HCT116 (cell line): ENCODE results near the gene APPL2. TPM values are rescaled to one million over a fixed set of nuclear protein-coding genes. Genes with fewer than 3 reads are reported as not detected.

Source experiments
- ATAC-seq: fragments of 200-7000 bp; cut with Tn5 transposase; 2 replicates; pipeline ENCODE4 v1.9.1; 2020; ENCODE audit warnings: mild to moderate bottlenecking, moderate library complexity
- BruUV-seq: library from RNA; stranded (reverse); fragments of 400-500 nt; replicated peaks from 2 replicates; lab custom pipeline; 2021; lab: Mats Ljungman, UMichigan
- CTCF ChIA-PET: fragments of 300-600 bp; sonication (Branson Sonifier 250); formaldehyde crosslinking; loops from one replicate; lab custom pipeline; 2021; ENCODE audit warnings: antibody characterized with exemption; lab: Charles Lee
- POLR2A ChIA-PET: fragments of 300-600, 350-600 bp; sonication (Branson Sonifier 250); formaldehyde crosslinking; loops from one replicate; lab custom pipeline; 2021; ENCODE audit warnings: antibody characterized with exemption; lab: Charles Lee
- RAD21 ChIA-PET, 2 experiments: fragments of 300-600 bp; sonication (Branson Sonifier 250); formaldehyde crosslinking; loops; one replicate each; lab custom pipeline; 2023; ENCODE audit warnings: low total read pairs in 2 of 2; ENCODE audit not compliant: uncharacterized antibody in 2 of 2, unreplicated experiment in 2 of 2, low non-redundant PET in 1 of 2; lab: Charles Lee
- DNase-seq: peaks from one replicate; pipeline ENCODE4 v3.0.0-alpha.2; 2010; ENCODE audit warnings: low read depth, low spot score
- H2AFZ ChIP-seq: fragments of 200-600 bp; shearing (Covaris generic), sonication (generic); 2 replicates; pipeline ENCODE4 v1.6.1; 2017; ENCODE audit warnings: low read depth, mixed run types, mixed read lengths, antibody characterized with exemption, low read length; ENCODE audit not compliant: poor library complexity, severe bottlenecking
- H3K27ac ChIP-seq: 2 replicates; pipeline ENCODE4 v1.5.1; 2012; ENCODE audit warnings: low read depth, low read length
- H3K27me3 ChIP-seq: fragments of 200-600 bp; sonication (generic); 2 replicates; pipeline ENCODE4 v1.6.1; 2016; ENCODE audit warnings: mixed run types, low read length, mixed read lengths; ENCODE audit not compliant: insufficient read depth
- H3K36me3 ChIP-seq, 2 experiments: fragments of 200-500 bp in 1 of 2; fragments of 200-600 bp in 1 of 2; sonication (Bioruptor generic) in 1 of 2; sonication (generic) in 1 of 2; 2 replicates each; pipeline versions ENCODE4 v1.5.1 to v1.6.1; 2014 to 2016; ENCODE audit warnings: low read length in 2 of 2, inconsistent platforms in 1 of 2, mixed read lengths in 1 of 2, mixed run types in 1 of 2; ENCODE audit not compliant: insufficient read depth in 2 of 2, control insufficient read depth in 1 of 2
- H3K4me1 ChIP-seq, 2 experiments: fragments of 200-600 bp in 1 of 2; sonication (generic) in 1 of 2; 2 replicates each; pipeline versions ENCODE4 v1.5.1 to v1.6.1; 2012 to 2017; ENCODE audit warnings: low read length in 2 of 2, inconsistent platforms in 1 of 2, mild to moderate bottlenecking in 1 of 2, mixed read lengths in 1 of 2, mixed run types in 1 of 2, moderate library complexity in 1 of 2; ENCODE audit not compliant: insufficient read depth in 2 of 2, control insufficient read depth in 1 of 2
- H3K4me2 ChIP-seq: fragments of 200-600 bp; sonication (generic); 2 replicates; pipeline ENCODE4 v1.6.1; 2017; ENCODE audit warnings: mixed run types, low read length, mixed read lengths
- H3K4me3 ChIP-seq, 2 experiments: fragments of 200-600 bp in 1 of 2; sonication (generic) in 1 of 2; replicated peaks in 1 of 2; 2 replicates each; pipeline ENCODE4 v1.5.1; 2011 to 2016; ENCODE audit warnings: low read length in 2 of 2, control low read depth in 1 of 2, low read depth in 1 of 2, mild to moderate bottlenecking in 1 of 2, mixed read lengths in 1 of 2, mixed run types in 1 of 2
- H3K79me2 ChIP-seq: fragments of 200-600 bp; sonication (generic); 2 replicates; pipeline ENCODE4 v1.6.1; 2017; ENCODE audit warnings: mild to moderate bottlenecking, mixed run types, low read length, moderate library complexity, mixed read lengths; ENCODE audit not compliant: insufficient read depth
- H3K9ac ChIP-seq: fragments of 200-600 bp; sonication (generic); 2 replicates; pipeline ENCODE4 v1.6.1; 2016; ENCODE audit warnings: low read length, mixed read lengths
- H3K9me2 ChIP-seq: fragments of 200-600 bp; sonication (generic), shearing (Covaris generic); 2 replicates; pipeline ENCODE4 v1.6.1; 2017; ENCODE audit warnings: mixed run types, mild to moderate bottlenecking, moderate library complexity; ENCODE audit not compliant: insufficient read depth
- H3K9me3 ChIP-seq, 2 experiments: fragments of 200-500 bp in 1 of 2; fragments of 200-600 bp in 1 of 2; sonication (Bioruptor generic) in 1 of 2; sonication (generic) in 1 of 2; 2 replicates each; pipeline ENCODE4 v1.6.1; 2014 to 2017; ENCODE audit warnings: low read length in 2 of 2, mixed read lengths in 2 of 2, inconsistent platforms in 1 of 2, low read depth in 1 of 2, mild to moderate bottlenecking in 1 of 2, mixed run types in 1 of 2, moderate library complexity in 1 of 2; ENCODE audit not compliant: control insufficient read depth in 1 of 2, insufficient read depth in 1 of 2
- H4K20me1 ChIP-seq: fragments of 200-600 bp; sonication (generic), shearing (Covaris generic); 2 replicates; pipeline ENCODE4 v1.6.1; 2017; ENCODE audit warnings: mixed run types, mild to moderate bottlenecking, moderate library complexity; ENCODE audit not compliant: insufficient read depth
- CEBPB ChIP-seq: IDR thresholded peaks from 2 replicates; pipeline ENCODE4 v1.6.1; 2012; ENCODE audit warnings: low read depth
- ELF1 ChIP-seq: IDR thresholded peaks from 2 replicates; pipeline ENCODE4 v1.6.1; 2012; ENCODE audit warnings: low read depth, borderline replicate concordance
- EZH2 ChIP-seq: fragments of 200-600 bp; sonication (generic); IDR thresholded peaks from 2 replicates; pipeline ENCODE4 v1.6.1; 2017; ENCODE audit warnings: antibody characterized with exemption, mixed run types
- EZH2phosphoT487 ChIP-seq: fragments of 200-600 bp; IDR thresholded peaks from 2 replicates; pipeline ENCODE4 v1.6.1; 2018; ENCODE audit warnings: antibody characterized with exemption, borderline replicate concordance
- FOSL1 ChIP-seq: IDR thresholded peaks from 2 replicates; pipeline ENCODE4 v1.6.1; 2012; ENCODE audit warnings: low read depth
- JUND ChIP-seq: IDR thresholded peaks from 2 replicates; pipeline ENCODE4 v1.6.1; 2012
- MAX ChIP-seq: IDR thresholded peaks from 2 replicates; pipeline ENCODE4 v1.6.1; 2012
- POLR2AphosphoS5 ChIP-seq: IDR thresholded peaks from 2 replicates; pipeline ENCODE4 v1.6.1; 2011; ENCODE audit warnings: mild to moderate bottlenecking, low read depth, low read length, moderate library complexity
- RAD21 ChIP-seq: IDR thresholded peaks from 2 replicates; pipeline ENCODE4 v1.6.1; 2012; ENCODE audit warnings: low read depth, mild to moderate bottlenecking
- REST ChIP-seq: IDR thresholded peaks from 2 replicates; pipeline ENCODE4 v1.6.1; 2012; ENCODE audit warnings: low read depth
- SIN3A ChIP-seq: IDR thresholded peaks from 2 replicates; pipeline ENCODE4 v1.6.1; 2012; ENCODE audit warnings: low read depth
- SRF ChIP-seq: IDR thresholded peaks from 2 replicates; pipeline ENCODE4 v1.6.1; 2012; ENCODE audit warnings: low read depth
- TCF7L2 ChIP-seq: IDR thresholded peaks from 2 replicates; pipeline ENCODE4 v1.7.0; 2011; ENCODE audit warnings: borderline replicate concordance, inconsistent platforms; ENCODE audit not compliant: insufficient read depth, insufficient read length; ENCODE audit errors: extremely low read depth
- YY1 ChIP-seq: IDR thresholded peaks from 2 replicates; pipeline ENCODE4 v1.6.1; 2011; ENCODE audit warnings: low read length, low read depth, moderate library complexity, mild to moderate bottlenecking; ENCODE audit not compliant: insufficient replicate concordance; ENCODE audit errors: extremely low read depth
- ZFX ChIP-seq: fragments of 450-650 bp; IDR thresholded peaks from 2 replicates; pipeline ENCODE4 v1.6.1; 2017
- ZNF274 ChIP-seq: fragments of 200-500 bp; sonication (Bioruptor generic); IDR thresholded peaks from 2 replicates; pipeline ENCODE4 v1.6.1; 2014; ENCODE audit warnings: mild to moderate bottlenecking, low read depth, low read length, inconsistent platforms
- intact Hi-C: fragments of 100-400 bp; cut with micrococcal nuclease; formaldehyde crosslinking; loops from 2 replicates; pipeline ENCODE4 v1.10.0; 2022
- total RNA-seq: library from RNA; stranded (reverse); gene quantifications from one replicate; pipeline ENCODE4 v1.2.1, GENCODE V29; 2021; ENCODE audit not compliant: unreplicated experiment

APPL2 gene
- total RNA-seq, 1 experiment from 2014 or later = 22.6 TPM

GRCh38 chr12:105194947-105195346, 41.0 kb downstream of the APPL2 start:
- no TSS peak for BruUV-seq
- no peak overlapping the region for H3K9ac ChIP-seq
- no peaks in the 10 kb centered on the region for H4K20me1 ChIP-seq
- DNase-seq (no peak), ATAC-seq (no peak)
- RAD21 ChIA-PET = no interaction called here
- no peaks in the 10 kb centered on the region for H3K4me1 ChIP-seq
- H3K36me3 ChIP-seq = peaks cover 0 to 3% of the 10 kb centered on the region in 2 experiments; a peak in 2 of 4 replicates
- TF ChIP-seq YY1 (no peak), MAX (no peak), ELF1 (no peak), RAD21 (no peak), EZH2 (no peak), FOSL1 (no peak), ZFX (no peak), ZNF274 (no peak), POLR2AphosphoS5 (no peak), REST (no peak), CEBPB (no peak), SRF (no peak), EZH2phosphoT487 (no peak), SIN3A (no peak), JUND (no peak), TCF7L2 (no peak)
- no peaks in the 10 kb centered on the region for H3K79me2 ChIP-seq
- no peak overlapping the region for H2AFZ ChIP-seq
- POLR2A ChIA-PET = no interaction called here
- H3K27ac ChIP-seq = no peak overlapping the region
- no peaks in the 10 kb centered on the region for H3K9me2 ChIP-seq
- no peak overlapping the region for H3K4me3 ChIP-seq
- intact Hi-C loops = no loop called here
- CTCF ChIA-PET = no interaction called here
- no peaks in the 10 kb centered on the region for H3K9me3 ChIP-seq
- H3K27me3 ChIP-seq = no peaks in the 10 kb centered on the region
- H3K4me2 ChIP-seq = no peak overlapping the region
